Posterior cingulate gyrus (tissue), 11 donors: Measurements from ENCODE around the gene HAVCR1.
"Not testable (repeated sequence)": the region's sequence is repeated elsewhere in the genome, so short reads cannot be mapped to it uniquely, and the experiment has no call there.

Source experiments
- DNase-seq, 10 donors: peaks; one replicate each; pipeline versions ENCODE4 v3.0.0 to v3.0.0-alpha.2; 2020 to 2021; ENCODE audit warnings: mixed read lengths in 3 of 10
- intact Hi-C: fragments of 100-400 bp; cut with DNase I; formaldehyde crosslinking; loops from one replicate; pipeline ENCODE4 v1.15.1; 2023

HAVCR1 gene

DNA sequence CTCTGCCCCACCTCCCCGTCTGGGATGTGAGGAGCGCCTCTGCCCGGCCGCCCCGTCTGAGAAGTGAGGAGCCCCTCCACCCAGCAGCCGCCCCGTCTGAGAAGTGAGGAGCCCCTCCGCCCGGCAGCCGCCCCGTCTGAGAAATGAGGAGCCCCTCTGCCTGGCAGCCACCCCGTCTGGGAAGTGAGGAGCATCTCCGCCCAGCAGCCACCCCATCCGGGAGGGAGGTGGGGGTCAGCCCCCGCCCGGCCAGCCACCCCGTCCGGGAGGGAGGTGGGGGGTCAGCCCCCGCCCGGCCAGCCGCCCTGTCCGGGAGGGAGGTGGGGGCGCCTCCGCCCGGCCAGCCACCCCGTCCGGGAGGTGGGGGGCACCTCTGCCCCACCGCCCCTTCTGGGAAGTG is 44.8 kb downstream of the HAVCR1 start:
- DNase-seq, intact Hi-C loops: not testable (repeated sequence)

DNA sequence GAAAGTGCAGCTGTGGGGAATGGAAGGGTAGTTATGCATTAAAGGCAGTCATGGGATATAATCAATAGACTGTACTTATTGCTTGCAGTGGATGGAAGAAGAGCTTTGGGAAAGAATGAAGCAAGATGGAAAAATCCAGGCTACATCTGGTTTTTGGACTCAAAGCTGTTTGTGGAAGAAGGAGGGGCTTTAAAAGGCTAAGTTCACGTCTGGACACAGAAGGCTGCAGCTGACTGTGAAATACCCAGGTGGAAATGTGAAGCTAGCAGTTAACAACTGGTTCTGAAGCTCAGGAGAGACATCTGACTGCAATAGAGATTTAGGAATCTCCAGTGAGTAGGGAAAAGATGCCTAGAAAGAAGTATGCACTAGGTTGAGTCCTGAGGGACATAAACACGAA is 52.7 kb downstream of the HAVCR1 start:
- no peak for DNase-seq
- intact Hi-C loops: no loop called here

DNA sequence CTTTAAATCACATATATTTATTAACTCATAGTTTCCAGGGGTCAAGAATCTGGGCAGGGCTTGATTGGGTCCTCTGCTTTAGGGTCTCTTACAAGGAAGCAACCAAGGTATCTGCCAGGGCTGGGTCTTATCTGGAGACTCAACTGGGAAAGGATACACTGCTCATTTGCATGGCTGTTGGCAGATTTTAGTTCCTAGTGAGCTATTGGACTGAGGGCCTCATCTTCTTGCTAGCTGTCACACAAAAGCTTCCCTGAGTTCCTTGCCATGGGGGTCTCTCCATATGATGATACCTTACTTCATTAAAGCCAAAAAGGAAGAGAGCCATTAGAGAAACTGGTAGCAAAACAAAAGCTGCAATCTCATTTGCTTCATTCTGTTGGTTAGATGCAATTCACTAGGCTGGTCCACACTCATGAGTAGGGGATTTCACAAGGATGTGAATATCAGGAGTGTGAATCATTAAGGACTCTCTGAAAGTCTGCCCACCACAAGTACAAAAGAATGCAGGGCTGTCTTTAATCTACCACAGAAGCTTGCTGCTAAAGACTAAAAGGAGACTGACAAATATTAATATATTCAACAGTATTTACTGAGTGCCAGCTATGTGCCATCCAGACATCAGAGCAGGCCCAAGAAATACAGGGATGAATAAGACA is 53.9 kb downstream of the HAVCR1 start:
- intact Hi-C loops: no loop called here

DNA sequence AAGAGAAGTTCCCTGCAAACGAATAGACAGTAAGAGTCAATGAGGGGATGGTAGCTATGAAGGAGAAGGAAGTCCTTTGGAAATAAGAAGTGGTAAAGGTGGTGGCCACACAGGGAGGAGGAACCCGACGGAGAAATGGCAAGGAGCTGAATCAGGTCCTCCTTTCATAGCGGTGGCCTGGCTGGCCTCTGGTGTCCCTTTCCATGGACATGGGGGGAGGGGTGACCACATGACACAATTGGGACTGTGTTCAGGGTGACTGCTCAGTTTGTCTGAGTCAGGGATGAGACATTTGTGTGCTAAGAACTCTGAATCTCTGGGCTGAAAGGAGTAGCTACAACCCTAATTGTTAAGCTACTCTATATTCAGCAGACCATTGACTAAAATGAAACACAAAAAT is 67.2 kb downstream of the HAVCR1 start:
- DNase-seq: no peak
- intact Hi-C loops: no loop called here

More for the DNA sequence above, 53.9 kb downstream of the HAVCR1 start:
- DNase-seq: no peak

DNA sequence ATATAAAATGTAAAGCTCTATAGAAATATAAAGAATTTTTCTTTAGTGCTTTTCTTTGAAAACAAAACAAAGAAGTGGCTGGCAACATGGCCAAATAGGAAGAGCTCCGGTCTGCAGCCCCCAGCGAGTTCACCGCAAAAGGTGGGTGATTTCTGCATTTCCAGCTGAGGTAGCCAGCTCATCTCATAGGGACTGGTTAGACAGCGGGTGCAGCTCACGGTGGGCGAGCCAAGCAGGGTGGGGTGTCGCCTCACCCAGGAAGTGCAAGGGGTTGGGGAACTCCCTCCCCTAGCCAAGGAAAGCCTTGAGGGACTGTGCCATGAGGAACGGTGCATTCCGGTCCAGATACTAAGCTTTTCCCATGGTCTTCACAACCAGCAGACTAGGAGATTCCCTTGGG is 74.9 kb downstream of the HAVCR1 start:
- peak in 1 of 10 donors; percentile 51 for DNase-seq
- intact Hi-C loops: no loop called here

DNA sequence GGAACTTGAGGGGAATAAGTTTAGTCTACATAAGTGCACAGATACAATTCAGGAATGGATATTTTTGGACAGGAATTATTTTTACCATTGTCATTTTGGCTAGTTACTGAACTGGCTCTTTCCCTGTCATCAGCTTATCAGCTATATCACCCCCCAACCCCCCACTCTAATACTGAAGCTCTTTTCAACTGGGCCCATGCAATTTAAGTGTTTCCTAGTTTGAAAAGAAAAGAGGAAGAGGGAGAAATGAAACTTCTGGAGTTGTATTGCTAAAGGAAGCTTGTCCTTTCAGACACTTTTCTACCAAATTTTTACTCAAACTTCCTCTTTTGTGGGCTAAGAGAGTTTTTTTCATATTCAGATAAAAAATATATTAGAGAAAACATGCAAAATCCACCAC is 77.4 kb downstream of the HAVCR1 start:
- intact Hi-C loops: no loop called here
- no peak for DNase-seq
